Measurements from ENCODE around the gene C1orf232. TPM values are rescaled to one million over a fixed set of nuclear protein-coding genes. Genes with fewer than 3 reads are reported as not detected.

Gene C1orf232
- total RNA-seq, 1 experiment from 2014 or later: not detected

DNA sequence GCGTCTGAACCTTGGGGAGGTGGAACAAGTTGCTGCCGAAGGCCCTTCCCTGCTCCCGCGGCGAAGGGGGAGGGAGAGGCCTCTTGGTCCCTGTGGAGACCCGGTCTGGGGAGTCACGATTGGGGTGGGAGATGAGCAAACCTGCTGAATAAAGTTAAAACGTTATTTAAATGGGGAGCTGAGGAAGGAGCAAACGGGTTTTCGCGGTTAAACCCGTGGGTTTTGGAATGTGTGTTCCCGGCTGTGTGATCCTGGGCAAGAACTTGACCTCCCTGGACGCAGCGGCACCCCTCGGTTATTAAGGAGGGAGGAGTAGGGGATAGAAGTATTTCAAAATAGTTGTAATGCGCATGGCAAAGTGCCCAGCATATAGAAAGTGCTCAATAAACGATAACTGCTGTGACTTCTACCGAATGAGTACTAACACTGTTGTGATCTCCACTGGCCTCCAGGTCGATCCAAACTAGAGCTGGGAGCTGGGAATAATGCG lies 6.5 kb downstream of the C1orf232 start:
- no peak overlapping the region for H2BK20ac ChIP-seq (ENCODE audit: low read depth, low read length, poor library complexity, severe bottlenecking)
- H3K4me1 ChIP-seq (ENCODE audit: insufficient read depth, low read length): peaks cover 9% of the 10 kb centered on the region; the same call in 1 of the 2 replicates
- H4K8ac ChIP-seq (replicated peaks; ENCODE audit: insufficient read length, low read depth, low read length): no peak overlapping the region
- H3T11ph ChIP-seq (ENCODE audit: low read length): no peak overlapping the region
- H3K79me2 ChIP-seq (ENCODE audit: insufficient read depth, low read length): no peaks in the 10 kb centered on the region
- Mint-ChIP-seq H3K4me3 (peak overlapping the region; percentile 51 to 80), H3K4me1 (peaks cover 41 to 58% of the 10 kb centered on the region in 2 experiments), H3K27ac (no peak overlapping the region; a peak in 1 of 7 replicates), H3K27me3 (ENCODE audit: low read depth) (peaks cover 89% of the 10 kb centered on the region), H3K36me3 (ENCODE audit: insufficient read depth in 1 of 3, low read depth in 3 of 3) (no peaks in the 10 kb centered on the region), H3K9me3 (peaks cover 0 to 4% of the 10 kb centered on the region in 2 experiments; a peak in 1 of 5 replicates)
- no peak overlapping the region for H3K56ac ChIP-seq (ENCODE audit: insufficient read length, low read depth, low read length)
- H4K91ac ChIP-seq (ENCODE audit: insufficient read length, low read depth, low read length): no peak overlapping the region
- H2BK5ac ChIP-seq (ENCODE audit: insufficient read length, low read length): no peak overlapping the region
- no peak overlapping the region for H3K4ac ChIP-seq (ENCODE audit: low read depth, low read length)
- no peaks in the 10 kb centered on the region for H3K79me1 ChIP-seq (ENCODE audit: insufficient read depth, low read depth, low read length, poor library complexity, severe bottlenecking)
- peak overlapping the region; percentile 46 for H3K4me2 ChIP-seq (ENCODE audit: insufficient read depth, insufficient read length, low read length)
- no peak overlapping the region for H3K18ac ChIP-seq (ENCODE audit: insufficient read length, low read depth, low read length)
- H2BK12ac ChIP-seq (ENCODE audit: insufficient read length, low read depth, low read length): no peak overlapping the region
- DNase-seq: no peak
- H2BK120ac ChIP-seq (ENCODE audit: low read depth, low read length, poor library complexity, severe bottlenecking): no peak overlapping the region
- no peaks in the 10 kb centered on the region for H4K20me1 ChIP-seq (ENCODE audit: control insufficient read depth, insufficient read depth, insufficient read length)
- H2AFZ ChIP-seq (ENCODE audit: low read length): no peak overlapping the region
- H3K23ac ChIP-seq (ENCODE audit: insufficient read length, low read depth, low read length): no peak overlapping the region
- TF ChIP-seq, protein P1, sequence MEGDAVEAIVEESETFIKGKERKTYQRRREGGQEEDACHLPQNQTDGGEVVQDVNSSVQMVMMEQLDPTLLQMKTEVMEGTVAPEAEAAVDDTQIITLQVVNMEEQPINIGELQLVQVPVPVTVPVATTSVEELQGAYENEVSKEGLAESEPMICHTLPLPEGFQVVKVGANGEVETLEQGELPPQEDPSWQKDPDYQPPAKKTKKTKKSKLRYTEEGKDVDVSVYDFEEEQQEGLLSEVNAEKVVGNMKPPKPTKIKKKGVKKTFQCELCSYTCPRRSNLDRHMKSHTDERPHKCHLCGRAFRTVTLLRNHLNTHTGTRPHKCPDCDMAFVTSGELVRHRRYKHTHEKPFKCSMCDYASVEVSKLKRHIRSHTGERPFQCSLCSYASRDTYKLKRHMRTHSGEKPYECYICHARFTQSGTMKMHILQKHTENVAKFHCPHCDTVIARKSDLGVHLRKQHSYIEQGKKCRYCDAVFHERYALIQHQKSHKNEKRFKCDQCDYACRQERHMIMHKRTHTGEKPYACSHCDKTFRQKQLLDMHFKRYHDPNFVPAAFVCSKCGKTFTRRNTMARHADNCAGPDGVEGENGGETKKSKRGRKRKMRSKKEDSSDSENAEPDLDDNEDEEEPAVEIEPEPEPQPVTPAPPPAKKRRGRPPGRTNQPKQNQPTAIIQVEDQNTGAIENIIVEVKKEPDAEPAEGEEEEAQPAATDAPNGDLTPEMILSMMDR (conservative IDR thresholded peaks at IDR 0.05): no peak
- no peak overlapping the region for H3K27ac ChIP-seq (ENCODE audit: insufficient read length, low read depth, low read length)
- H3K23me2 ChIP-seq (ENCODE audit: insufficient read length, low read depth, low read length, poor library complexity, severe bottlenecking): peaks cover 19% of the 10 kb centered on the region
- H2BK15ac ChIP-seq (ENCODE audit: low read depth, low read length): no peak overlapping the region
- H3K9me3 ChIP-seq (ENCODE audit: control insufficient read depth, low read depth, low read length): no peaks in the 10 kb centered on the region
- H4K5ac ChIP-seq (ENCODE audit: insufficient read length, low read depth, low read length): no peak overlapping the region
- H3K27me3 ChIP-seq (ENCODE audit: insufficient read depth, low read length): peaks cover 29% of the 10 kb centered on the region; the same call in 1 of the 2 replicates
- no CpG with 5 or more reads among the region's 21 CpGs for WGBS (ENCODE audit: extremely low coverage, insufficient read length, low lambda C conversion rate)
- no peak overlapping the region for H3K14ac ChIP-seq (ENCODE audit: insufficient read depth, low read length)
- no peak overlapping the region for H2AK5ac ChIP-seq (ENCODE audit: insufficient read length, low read length)
- H3K9ac ChIP-seq (ENCODE audit: extremely low read depth, insufficient read length, low read length): no peak overlapping the region

Measured in H9 (cell line).